Pancreas (tissue), 10 donors: Measurements from ENCODE around the gene OLFM1. TPM values are rescaled to one million over a fixed set of nuclear protein-coding genes. Genes with fewer than 3 reads are reported as not detected.
"Not testable (repeated sequence)": the region's sequence is repeated elsewhere in the genome, so short reads cannot be mapped to it uniquely, and the experiment has no call there.

Experiments used
- ATAC-seq, 4 donors: fragments of 200-7000 bp; cut with Tn5 transposase; one replicate each; pipeline versions ENCODE4 v1.8.0 to v1.9.1; 2020; ENCODE audit warnings: mild to moderate bottlenecking in 4 of 4, moderate library complexity in 4 of 4
- DNase-seq, 6 donors: peaks; one replicate each; pipeline ENCODE4 v3.0.0-alpha.2; 2020
- FAIRE-seq: peaks from 2 replicates; lab custom pipeline; 2012; peaks lifted over from hg19 to GRCh38; lab: Jason Lieb, UNC
- H3K27ac ChIP-seq, 4 donors: fragments of 200-600 bp; sonication (generic); 1 replicate in 3 of 4; 2 replicates in 1 of 4; pipeline versions ENCODE4 v1.5.0 to v1.8.0; 2020
- H3K27me3 ChIP-seq, 4 donors: fragments of 200-600 bp; one replicate each; pipeline ENCODE4 v1.8.0; 2021
- H3K36me3 ChIP-seq, 3 donors: fragments of 200-600 bp; sonication (generic) in 1 of 3; one replicate each; pipeline versions ENCODE4 v1.5.0 to v1.8.0; 2020 to 2021
- H3K4me1 ChIP-seq, 3 donors: fragments of 200-600 bp; one replicate each; pipeline ENCODE4 v1.8.0; 2021
- H3K4me3 ChIP-seq, 4 donors: fragments of 200-600 bp; sonication (generic) in 2 of 4; one replicate each; pipeline versions ENCODE4 v1.5.0 to v1.8.0; 2020 to 2021
- H3K9me3 ChIP-seq, 4 donors: fragments of 200-600 bp; one replicate each; pipeline ENCODE4 v1.8.0; 2021
- whole genome bisulfite sequencing, 2 donors: extraction: QIAGEN DNeasy Blood & Tissue Kit; methylation state at CpG; one replicate each; pipeline ENCODE4 v1.1.7; 2013; 5-methylcytosine and 5-hydroxymethylcytosine counted together
- intact Hi-C, 3 donors: fragments of 100-400 bp; cut with DNase I; formaldehyde crosslinking; loops; one replicate each; pipeline versions ENCODE4 v1.11.1 to v1.14.2; 2022
- polyA plus RNA-seq, 2 donors: library from polyadenylated mRNA; stranded (reverse); fragments of 200-250 nt; gene quantifications; one replicate each; pipeline ENCODE4 v1.2.3, GENCODE V29; 2013
- total RNA-seq, 6 donors: library from RNA; stranded (reverse); fragmentation: NEBNext Ultra II Directional in 4 of 6; extraction: Animal tissue kit (Norgen Biotek cat#: 25700) in 4 of 6; gene quantifications; one replicate each; pipeline versions ENCODE4 v1.2.1 to v1.2.4, GENCODE V29; 2021 to 2023
- TF ChIP-seq, protein P1 (sequence below), 4 donors: fragments of 200-600 bp; sonication (generic) in 3 of 4; IDR thresholded peaks; one replicate each; pipeline versions ENCODE4 v1.5.0 to v1.8.0; 2021; ENCODE audit warnings: antibody characterized with exemption in 4 of 4
- donor health status: healthy with polysubstance abuse.
- donor health status: DM: no; HTN: no; CAD: no; lungs with moderate emphysema.
- donor health status: DM: no; HTN: no; CAD: no.
- donor health status: control.
- donor health status: control.
- donor health status: Bipolar disorder and iron deficiency.
- donor health status: DM: yes; HTN: yes; CAD: no.
- donor health status: DM: no; HTN: no; CAD: no.
- donor health status: DM: no; HTN: no; CAD: no.
- donor health status: DM: yes; HTN: yes; CAD: no.

The OLFM1 gene
- total and polyA plus RNA-seq, 8 donors, result 5.9 to 14.1 (median 7.8) TPM

DNA sequence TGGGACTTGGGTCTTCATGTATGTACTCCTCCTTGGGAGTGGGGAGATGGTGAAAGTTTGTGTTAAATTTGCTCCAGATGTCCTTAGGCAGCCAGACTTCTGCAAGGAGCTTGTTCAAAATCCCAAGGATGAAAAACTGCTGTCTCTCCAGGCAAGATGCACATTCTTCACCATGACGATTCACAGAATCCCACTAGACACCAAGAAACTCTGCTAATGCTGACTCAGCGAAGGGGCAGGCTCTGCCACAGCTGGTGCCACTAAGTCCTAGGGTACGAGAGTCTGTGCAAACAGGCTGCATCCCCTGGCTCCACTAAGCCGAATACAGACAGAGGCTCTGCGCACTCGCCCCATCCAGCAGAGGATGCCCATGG, 71.1 kb downstream of the OLFM1 start:
- Histone ChIP-seq H3K9me3 (no peaks in the 10 kb centered on the region), H3K4me3 (no peak overlapping the region), H3K27me3 (no peaks in the 10 kb centered on the region), H3K36me3 (no peaks in the 10 kb centered on the region), H3K27ac (no peak overlapping the region), H3K4me1 (no peaks in the 10 kb centered on the region)
- TF ChIP-seq, protein P1, sequence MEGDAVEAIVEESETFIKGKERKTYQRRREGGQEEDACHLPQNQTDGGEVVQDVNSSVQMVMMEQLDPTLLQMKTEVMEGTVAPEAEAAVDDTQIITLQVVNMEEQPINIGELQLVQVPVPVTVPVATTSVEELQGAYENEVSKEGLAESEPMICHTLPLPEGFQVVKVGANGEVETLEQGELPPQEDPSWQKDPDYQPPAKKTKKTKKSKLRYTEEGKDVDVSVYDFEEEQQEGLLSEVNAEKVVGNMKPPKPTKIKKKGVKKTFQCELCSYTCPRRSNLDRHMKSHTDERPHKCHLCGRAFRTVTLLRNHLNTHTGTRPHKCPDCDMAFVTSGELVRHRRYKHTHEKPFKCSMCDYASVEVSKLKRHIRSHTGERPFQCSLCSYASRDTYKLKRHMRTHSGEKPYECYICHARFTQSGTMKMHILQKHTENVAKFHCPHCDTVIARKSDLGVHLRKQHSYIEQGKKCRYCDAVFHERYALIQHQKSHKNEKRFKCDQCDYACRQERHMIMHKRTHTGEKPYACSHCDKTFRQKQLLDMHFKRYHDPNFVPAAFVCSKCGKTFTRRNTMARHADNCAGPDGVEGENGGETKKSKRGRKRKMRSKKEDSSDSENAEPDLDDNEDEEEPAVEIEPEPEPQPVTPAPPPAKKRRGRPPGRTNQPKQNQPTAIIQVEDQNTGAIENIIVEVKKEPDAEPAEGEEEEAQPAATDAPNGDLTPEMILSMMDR (IDR thresholded peaks at IDR 0.05), result no peak
- 58 to 64% methylated on average over 6 of the region's 6 CpGs for WGBS, 2 donors
- DNase-seq (no peak), ATAC-seq (no peak), FAIRE-seq (no peak)
- intact Hi-C loops, result no loop called here

DNA sequence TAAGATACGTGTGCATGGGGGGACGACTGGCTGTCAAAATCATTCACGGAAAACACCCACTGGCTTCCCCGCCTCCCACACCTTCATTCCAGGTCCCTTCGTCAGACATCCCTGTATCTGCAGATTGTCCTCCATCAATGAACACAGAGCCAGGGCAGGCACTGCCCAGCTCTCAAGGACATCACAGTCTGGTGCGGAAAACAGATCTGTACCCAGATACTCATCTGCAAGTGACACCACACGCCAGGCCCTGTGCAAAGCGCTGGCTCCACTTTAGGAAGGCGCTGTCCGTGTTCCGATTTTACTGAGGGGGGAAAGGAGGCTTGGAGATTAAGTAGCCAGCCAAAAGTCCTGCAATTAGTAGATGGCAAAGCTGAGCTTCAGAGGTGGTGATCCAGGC, 72.3 kb downstream of the OLFM1 start:
- DNase-seq (no peak), FAIRE-seq (no peak), ATAC-seq (no peak)
- intact Hi-C loops, result no loop called here
- Histone ChIP-seq H3K9me3 (no peaks in the 10 kb centered on the region), H3K27ac (no peak overlapping the region), H3K4me3 (no peak overlapping the region), H3K36me3 (no peaks in the 10 kb centered on the region), H3K27me3 (no peaks in the 10 kb centered on the region), H3K4me1 (no peaks in the 10 kb centered on the region)
- WGBS, 2 donors, result 55 to 64% methylated on average over 11 of the region's 11 CpGs
- TF ChIP-seq, protein P1 (IDR thresholded peaks at IDR 0.05), result no peak

DNA sequence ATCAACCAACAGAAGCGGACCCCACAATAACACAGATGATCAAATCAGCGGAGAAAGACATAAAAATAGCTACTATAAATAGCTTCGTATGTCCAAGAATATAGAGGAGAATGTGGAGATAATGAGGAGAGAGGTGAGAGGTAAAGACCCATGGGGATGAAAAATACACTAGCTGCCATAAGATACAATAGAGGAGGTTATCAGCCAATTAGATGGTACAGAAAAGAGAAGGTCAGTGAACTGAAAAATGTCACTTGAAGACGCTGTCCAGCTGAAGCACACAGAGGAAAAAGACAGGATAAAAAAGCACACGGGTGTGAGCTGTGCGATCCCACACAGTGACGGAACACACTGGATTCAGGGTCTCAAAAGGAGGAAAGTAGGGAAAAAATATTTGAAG, 73.4 kb downstream of the OLFM1 start:
- H3K4me1 ChIP-seq, result no peaks in the 10 kb centered on the region
- H3K27ac ChIP-seq, result no peak overlapping the region
- no peak for ATAC-seq
- TF ChIP-seq, protein P1 (IDR thresholded peaks at IDR 0.05), result no peak
- no peaks in the 10 kb centered on the region for H3K36me3 ChIP-seq
- 64 to 77% methylated on average over 7 of the region's 7 CpGs for WGBS, 2 donors
- intact Hi-C loops, result no loop called here
- H3K27me3 ChIP-seq, result no peaks in the 10 kb centered on the region
- H3K4me3 ChIP-seq, result no peak overlapping the region
- FAIRE-seq, result no peak
- no peak for DNase-seq
- no peaks in the 10 kb centered on the region for H3K9me3 ChIP-seq

DNA sequence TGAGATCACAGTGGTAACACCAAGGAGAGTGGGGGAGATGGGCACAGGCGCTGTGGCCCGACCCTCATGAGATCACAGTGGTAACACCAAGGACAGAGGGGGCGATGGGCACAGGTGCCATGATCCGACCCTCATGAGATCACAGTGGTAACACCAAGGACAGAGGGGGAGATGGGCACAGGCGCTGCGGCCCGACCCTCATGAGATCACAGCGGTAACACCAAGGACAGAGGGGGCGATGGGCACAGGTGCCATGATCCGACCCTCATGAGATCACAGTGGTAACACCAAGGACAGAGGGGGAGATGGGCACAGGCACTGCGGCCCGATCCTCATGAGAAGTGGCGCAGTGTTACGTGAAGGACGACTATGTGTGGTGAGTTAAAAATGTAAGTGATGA, 75.1 kb downstream of the OLFM1 start:
- intact Hi-C loops, DNase-seq, ATAC-seq, H3K36me3 ChIP-seq, FAIRE-seq, H3K4me1 ChIP-seq, H3K27me3 ChIP-seq, H3K27ac ChIP-seq, H3K4me3 ChIP-seq, H3K9me3 ChIP-seq: not testable (repeated sequence)
- 76 to 88% methylated on average over 14 to 15 of the region's 15 CpGs for WGBS, 2 donors

DNA sequence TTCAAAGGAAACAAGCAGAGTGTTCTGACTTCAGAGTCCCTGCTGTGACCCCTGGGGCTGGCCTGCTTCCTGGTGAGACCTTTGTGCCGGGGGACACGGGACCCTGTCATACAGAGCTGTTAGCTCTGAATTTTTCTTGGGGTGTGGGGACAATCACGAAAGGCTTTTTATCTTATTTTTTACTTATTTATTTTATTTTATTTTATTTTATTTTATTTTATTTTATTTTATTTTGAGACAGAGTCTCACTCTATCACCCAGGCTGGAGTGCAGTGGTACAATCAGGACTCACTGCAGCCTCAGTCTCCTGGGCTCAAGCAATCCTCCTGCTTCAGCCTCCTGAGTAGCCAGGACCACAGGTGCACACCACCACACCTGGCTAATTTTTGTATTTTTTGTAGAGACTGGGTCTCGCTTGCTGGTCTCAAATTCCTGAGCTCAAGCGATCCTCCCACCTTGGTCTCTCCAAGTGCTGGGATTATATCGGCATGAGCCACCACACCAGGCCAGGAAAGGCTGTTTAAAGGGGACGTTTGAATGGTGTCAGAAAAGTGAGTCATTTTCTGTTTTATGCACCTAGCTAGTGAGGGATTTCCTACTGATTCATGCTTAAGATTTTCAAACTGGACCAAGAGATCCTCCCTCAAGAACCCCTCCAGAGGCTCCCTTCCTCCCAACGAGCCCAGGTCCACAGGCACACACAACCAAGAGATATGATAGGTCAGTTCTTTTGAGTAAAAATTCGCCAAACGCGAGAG, 75.7 kb downstream of the OLFM1 start:
- intact Hi-C loops, result no loop called here
- H3K36me3 ChIP-seq, result no peaks in the 10 kb centered on the region
- FAIRE-seq (no peak), ATAC-seq (no peak), DNase-seq (no peak)
- no peaks in the 10 kb centered on the region for H3K4me1 ChIP-seq
- no peak overlapping the region for H3K27ac ChIP-seq
- no peak overlapping the region for H3K4me3 ChIP-seq
- no peaks in the 10 kb centered on the region for H3K27me3 ChIP-seq
- WGBS, 2 donors, result 64 to 72% methylated on average over 11 of the region's 11 CpGs
- TF ChIP-seq, protein P1 (IDR thresholded peaks at IDR 0.05), result no peak
- no peaks in the 10 kb centered on the region for H3K9me3 ChIP-seq
